ENCODE results near the gene CFD.
"Not testable (repeated sequence)": the region's sequence is repeated elsewhere in the genome, so short reads cannot be mapped to it uniquely, and the experiment has no call there.

CFD gene

GRCh38 chr19:853014-853585 lies 6.4 kb upstream of the CFD start:
- no peak for DNase-seq

GRCh38 chr19:853614-854220 lies 5.7 kb upstream of the CFD start:
- not testable (repeated sequence) for DNase-seq

GRCh38 chr19:854549-854948 lies 4.9 kb upstream of the CFD start:
- no peak for DNase-seq

- DNase-seq, result no peak
Observed at GRCh38 chr19:855142-855541, 4.3 kb upstream of the CFD start.

- DNase-seq, result no peak
Observed at GRCh38 chr19:855566-856120, 3.8 kb upstream of the CFD start.

GRCh38 chr19:858284-858683 lies 1.2 kb upstream of the CFD start:
- DNase-seq, result no peak

GRCh38 chr19:861141-861755 lies 1.8 kb downstream of the CFD start:
- no peak for DNase-seq

GRCh38 chr19:861756-862580 lies 2.5 kb downstream of the CFD start:
- DNase-seq, result peak; percentile 69

GRCh38 chr19:862581-863314 lies 3.3 kb downstream of the CFD start:
- peak; percentile 85 for DNase-seq

- no peak for DNase-seq
Observed at GRCh38 chr19:863315-863620, 3.8 kb downstream of the CFD start.

- DNase-seq, result no peak
Observed at GRCh38 chr19:866769-867300, 7.4 kb downstream of the CFD start.

GRCh38 chr19:867301-867793 lies 7.9 kb downstream of the CFD start:
- DNase-seq, result no peak

- DNase-seq, result no peak
Observed at GRCh38 chr19:867855-868457, 8.5 kb downstream of the CFD start.

GRCh38 chr19:868458-869244 lies 9.2 kb downstream of the CFD start:
- DNase-seq, result no peak

- no peak for DNase-seq
Observed at GRCh38 chr19:869245-870177, 10.0 kb downstream of the CFD start.

GRCh38 chr19:870314-870713 lies 10.8 kb downstream of the CFD start:
- DNase-seq, result no peak

GRCh38 chr19:870963-871401 lies 11.5 kb downstream of the CFD start:
- no peak for DNase-seq

GRCh38 chr19:871446-872265 lies 12.2 kb downstream of the CFD start:
- no peak for DNase-seq

All from CD4-positive, alpha-beta T cell treated with Interleukin-10 for 1 hour (primary cell).